ENCODE data around the gene MRTFA. TPM values are rescaled to one million over a fixed set of nuclear protein-coding genes. Genes with fewer than 3 reads are reported as not detected.

Gene MRTFA
- total and polyA plus RNA-seq, 8 donors, result 11.1 to 706 (median 61.2) TPM

GRCh38 chr22:40633036-40633435 is 3.5 kb downstream of the MRTFA start:
- TF ChIP-seq EP300 (IDR thresholded peaks at IDR 0.05), result no peak
- no peak for TF ChIP-seq POLR2A (IDR thresholded peaks at IDR 0.05)
- TF ChIP-seq, protein P1, sequence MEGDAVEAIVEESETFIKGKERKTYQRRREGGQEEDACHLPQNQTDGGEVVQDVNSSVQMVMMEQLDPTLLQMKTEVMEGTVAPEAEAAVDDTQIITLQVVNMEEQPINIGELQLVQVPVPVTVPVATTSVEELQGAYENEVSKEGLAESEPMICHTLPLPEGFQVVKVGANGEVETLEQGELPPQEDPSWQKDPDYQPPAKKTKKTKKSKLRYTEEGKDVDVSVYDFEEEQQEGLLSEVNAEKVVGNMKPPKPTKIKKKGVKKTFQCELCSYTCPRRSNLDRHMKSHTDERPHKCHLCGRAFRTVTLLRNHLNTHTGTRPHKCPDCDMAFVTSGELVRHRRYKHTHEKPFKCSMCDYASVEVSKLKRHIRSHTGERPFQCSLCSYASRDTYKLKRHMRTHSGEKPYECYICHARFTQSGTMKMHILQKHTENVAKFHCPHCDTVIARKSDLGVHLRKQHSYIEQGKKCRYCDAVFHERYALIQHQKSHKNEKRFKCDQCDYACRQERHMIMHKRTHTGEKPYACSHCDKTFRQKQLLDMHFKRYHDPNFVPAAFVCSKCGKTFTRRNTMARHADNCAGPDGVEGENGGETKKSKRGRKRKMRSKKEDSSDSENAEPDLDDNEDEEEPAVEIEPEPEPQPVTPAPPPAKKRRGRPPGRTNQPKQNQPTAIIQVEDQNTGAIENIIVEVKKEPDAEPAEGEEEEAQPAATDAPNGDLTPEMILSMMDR (IDR thresholded peaks at IDR 0.05), result no peak
- TF ChIP-seq POLR2AphosphoS5 (IDR thresholded peaks at IDR 0.05), result no peak
- Histone ChIP-seq H3K4me1 (peaks cover 9 to 80% (median 63%) of the 10 kb centered on the region in 4 donors), H3K27ac (no peak overlapping the region), H3K4me3 (no peak overlapping the region), H3K27me3 (no peaks in the 10 kb centered on the region), H3K9me3 (no peaks in the 10 kb centered on the region), H3K36me3 (no peaks in the 10 kb centered on the region)
- no peak for DNase-seq
- intact Hi-C loops (cut with DNase I; ENCODE audit: low total_unique reads), result loop anchor here (10.0 kb wide), 1 partner anchor 108 kb away; no protein-coding TSS in a partner anchor
- 91 to 94% (median 92%) methylated on average over 3 of the region's 3 CpGs for WGBS, 5 donors

DNA sequence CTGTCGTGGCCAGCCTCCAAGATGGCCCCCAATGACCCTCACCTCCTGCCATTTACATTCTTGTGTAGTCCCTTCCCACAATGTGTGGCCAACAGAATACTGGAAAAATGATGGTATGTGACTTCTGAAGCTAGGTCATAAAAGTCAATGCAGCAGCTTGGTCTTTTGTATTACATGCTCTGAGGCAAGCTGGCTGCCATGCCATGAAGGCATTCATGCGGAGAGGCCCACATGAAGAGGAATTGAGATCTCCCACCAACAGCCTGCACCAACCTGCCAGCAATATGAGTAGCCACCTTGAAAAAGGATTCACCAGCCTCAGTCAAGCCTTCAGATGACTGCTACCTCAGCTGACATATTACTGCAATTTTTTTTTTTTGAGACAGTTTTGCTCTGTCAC is 4.6 kb downstream of the MRTFA start:
- 92 to 99% (median 98%) methylated on average over 2 of the region's 2 CpGs for WGBS, 5 donors
- Histone ChIP-seq H3K27me3 (no peaks in the 10 kb centered on the region), H3K9me3 (no peaks in the 10 kb centered on the region), H3K4me3 (no peak overlapping the region), H3K27ac (no peak overlapping the region), H3K4me1 (peaks cover 9 to 83% (median 60%) of the 10 kb centered on the region in 4 donors), H3K36me3 (no peaks in the 10 kb centered on the region)
- TF ChIP-seq EP300 (IDR thresholded peaks at IDR 0.05), result no peak
- TF ChIP-seq POLR2AphosphoS5 (IDR thresholded peaks at IDR 0.05), result no peak
- TF ChIP-seq, protein P1 (IDR thresholded peaks at IDR 0.05), result no peak
- TF ChIP-seq POLR2A (IDR thresholded peaks at IDR 0.05), result no peak
- intact Hi-C loops (cut with DNase I; ENCODE audit: low total_unique reads), result loop anchor here (10.0 kb wide), 1 partner anchor 107 kb away; no protein-coding TSS in a partner anchor
- no peak for DNase-seq

- H3K27ac ChIP-seq, result peak overlapping the region in 2 of 5 donors; percentile 54 to 65
- intact Hi-C loops (cut with DNase I; ENCODE audit: low total_unique reads), result no loop called here
- no peaks in the 10 kb centered on the region for H3K27me3 ChIP-seq
- H3K4me1 ChIP-seq, result peaks cover 13 to 89% (median 54%) of the 10 kb centered on the region in 4 donors
- no peaks in the 10 kb centered on the region for H3K9me3 ChIP-seq
- no peak overlapping the region for H3K4me3 ChIP-seq
- 77 to 85% (median 80%) methylated on average over 3 of the region's 3 CpGs for WGBS, 5 donors
- H3K36me3 ChIP-seq, result no peaks in the 10 kb centered on the region
- DNase-seq, result no peak
- TF ChIP-seq POLR2AphosphoS5 (IDR thresholded peaks at IDR 0.05) (peak in 1 of 3 donors; percentile 18), POLR2A (IDR thresholded peaks at IDR 0.05) (no peak), EP300 (IDR thresholded peaks at IDR 0.05) (no peak)
- TF ChIP-seq, protein P1 (IDR thresholded peaks at IDR 0.05), result no peak
These were observed 8.0 kb downstream of the MRTFA start for GRCh38 chr22:40628354-40629042.

GRCh38 chr22:40627612-40628011 is 8.9 kb downstream of the MRTFA start:
- Histone ChIP-seq H3K4me1 (peaks cover 13 to 85% (median 51%) of the 10 kb centered on the region in 4 donors), H3K27me3 (no peaks in the 10 kb centered on the region), H3K36me3 (no peaks in the 10 kb centered on the region), H3K4me3 (no peak overlapping the region), H3K27ac (no peak overlapping the region), H3K9me3 (peaks cover 0 to 1% (median 0%) of the 10 kb centered on the region in 4 donors)
- TF ChIP-seq EP300 (IDR thresholded peaks at IDR 0.05) (no peak), POLR2A (IDR thresholded peaks at IDR 0.05) (no peak), POLR2AphosphoS5 (IDR thresholded peaks at IDR 0.05) (no peak)
- TF ChIP-seq, protein P1 (IDR thresholded peaks at IDR 0.05), result no peak
- WGBS, 5 donors, result 82 to 88% (median 85%) methylated on average over 5 of the region's 5 CpGs
- no peak for DNase-seq
- intact Hi-C loops (cut with DNase I; ENCODE audit: low total_unique reads), result no loop called here
